ENCODE results near the gene SMARCC2.
A peak's percentile ranks its signal among the peaks of the same experiment; 100 is the strongest.

Gene SMARCC2

DNA sequence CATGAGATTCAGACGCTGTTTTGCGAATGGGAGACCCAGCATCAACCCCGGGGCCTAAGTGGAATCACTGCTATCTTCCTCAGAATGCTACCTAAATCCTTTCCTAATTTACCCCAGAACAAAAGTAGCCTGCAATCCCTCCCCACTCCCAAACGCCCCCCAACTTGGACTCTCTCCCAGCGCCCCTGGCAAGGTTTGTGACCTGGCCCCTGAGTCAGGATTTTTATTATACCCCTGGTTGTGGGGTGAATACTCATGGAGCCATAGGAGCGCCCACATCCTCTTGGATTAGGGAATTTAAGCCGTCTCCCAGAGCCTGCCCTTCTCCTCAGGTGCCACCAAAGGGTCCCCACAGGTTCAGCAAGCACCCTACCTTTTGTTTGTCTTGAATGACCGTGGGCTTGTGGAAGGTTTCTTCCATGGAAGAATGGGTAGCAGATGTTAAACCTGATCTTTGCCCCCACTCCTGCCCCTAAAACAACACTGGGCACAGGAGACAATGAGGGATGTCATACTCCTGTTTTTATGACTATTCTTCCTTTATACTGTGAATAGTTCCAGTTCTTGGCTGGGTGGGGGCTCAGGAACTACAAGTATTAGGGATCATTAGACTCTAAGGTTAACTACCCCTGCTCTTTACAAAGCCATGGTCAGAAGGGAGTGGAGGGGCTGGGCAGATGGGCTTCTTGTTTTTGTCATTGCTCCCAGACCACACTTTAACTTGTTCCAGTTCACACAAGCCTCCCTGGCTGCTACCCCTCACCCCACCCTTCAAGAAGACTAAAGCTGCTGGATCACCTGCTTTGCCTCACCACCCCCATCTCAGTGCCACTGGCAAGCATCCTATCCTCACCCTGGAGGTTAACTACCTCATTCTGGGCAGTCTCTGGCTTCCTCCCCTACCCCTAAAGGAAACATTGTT lies 36.3 kb downstream of the SMARCC2 start:
- ATAC-seq: no peak
- H3K4me3 Mint-ChIP-seq: peak overlapping the region; percentile 87
- H3K36me3 Mint-ChIP-seq: peaks cover 66% of the 10 kb centered on the region
- DNase-seq (ENCODE audit: low spot score in 2 of 2): no peak
- peak overlapping the region; percentile 98 for H3K27ac Mint-ChIP-seq
- H3K4me1 Mint-ChIP-seq: peaks cover 62% of the 10 kb centered on the region
- H3K9me3 Mint-ChIP-seq: no peaks in the 10 kb centered on the region

DNA sequence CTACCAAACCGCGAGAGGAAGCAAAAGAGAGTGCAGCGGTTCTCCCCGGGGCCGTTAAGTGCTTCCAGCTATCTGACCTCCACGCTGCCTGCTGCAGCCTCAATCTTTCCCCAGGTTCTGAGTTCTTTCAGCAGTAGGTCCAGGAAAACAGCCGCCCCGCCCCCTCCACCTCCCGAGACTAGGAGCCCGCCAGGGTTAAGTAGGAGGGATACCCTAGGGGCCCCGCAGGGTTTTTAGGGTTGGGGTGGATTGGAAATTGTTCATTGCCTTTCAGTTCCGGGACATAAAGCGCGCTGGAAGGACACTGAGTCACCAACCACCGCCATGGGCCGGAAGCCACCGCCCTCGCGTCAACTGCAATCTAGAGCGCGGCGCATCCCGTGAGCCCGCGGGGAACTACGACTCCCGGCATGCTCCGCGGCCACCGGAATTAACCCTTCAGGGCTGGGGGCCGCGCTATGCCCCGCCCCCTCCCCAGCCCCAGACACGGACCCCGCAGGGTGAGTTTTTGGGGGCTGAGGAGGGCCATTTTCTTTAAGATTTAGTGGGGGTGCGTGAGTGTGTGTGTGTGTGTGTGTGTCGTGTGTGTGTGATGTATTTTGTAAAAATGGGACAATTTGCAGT lies 37.0 kb downstream of the SMARCC2 start, which contains the start of gene MYL6B:
TSS of gene MYL6B (plus strand) at position 456 of the 624 bp plus-strand sequence. CDS start 1,332 bp downstream, outside the sequence.
- H3K9me3 Mint-ChIP-seq: no peaks in the 10 kb centered on the region
- H3K4me1 Mint-ChIP-seq: peaks cover 54% of the 10 kb centered on the region
- DNase-seq (ENCODE audit: low spot score in 2 of 2): peak; percentile 85 to 96
- peak within 1 kb of the TSS; percentile 98 for H3K27ac Mint-ChIP-seq
- ATAC-seq: peak; percentile 96
- peaks cover 58% of the 10 kb centered on the region for H3K36me3 Mint-ChIP-seq
- H3K4me3 Mint-ChIP-seq: peak within 1 kb of the TSS; percentile 87

GRCh38 chr12:56151672-56152131 lies 37.6 kb downstream of the SMARCC2 start:
- ATAC-seq (peak; percentile 78), DNase-seq (ENCODE audit: low spot score in 2 of 2) (peak; percentile 41 to 82)
- Mint-ChIP-seq H3K4me1 (peaks cover 54% of the 10 kb centered on the region), H3K36me3 (peaks cover 53% of the 10 kb centered on the region), H3K4me3 (peak overlapping the region; percentile 87), H3K27ac (peak overlapping the region; percentile 98), H3K9me3 (no peaks in the 10 kb centered on the region)

DNA sequence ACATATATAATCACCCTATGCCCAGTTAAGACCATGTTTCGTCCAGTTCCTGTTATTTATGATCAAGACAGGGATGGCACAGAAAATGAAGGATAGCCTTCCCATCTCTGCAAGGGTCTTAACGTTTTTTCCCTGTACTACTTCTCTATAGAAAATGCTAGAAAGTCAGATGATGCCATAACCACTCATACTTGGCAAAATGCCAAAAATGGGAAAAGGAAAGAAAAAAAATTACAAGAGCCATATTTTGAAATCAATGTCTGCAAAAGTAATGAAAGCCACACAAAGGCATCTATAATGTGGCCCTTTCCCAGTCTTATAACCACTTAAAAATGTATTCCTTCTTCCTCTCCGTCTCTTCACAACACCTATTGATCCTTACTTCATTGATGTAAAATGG lies 38.7 kb downstream of the SMARCC2 start:
- H3K36me3 Mint-ChIP-seq: peaks cover 50% of the 10 kb centered on the region
- DNase-seq (ENCODE audit: low spot score in 2 of 2) (no peak), ATAC-seq (no peak)
- H3K4me3 Mint-ChIP-seq: peak overlapping the region; percentile 87
- H3K4me1 Mint-ChIP-seq: peaks cover 58% of the 10 kb centered on the region
- no peaks in the 10 kb centered on the region for H3K9me3 Mint-ChIP-seq
- H3K27ac Mint-ChIP-seq: peak overlapping the region; percentile 98

DNA sequence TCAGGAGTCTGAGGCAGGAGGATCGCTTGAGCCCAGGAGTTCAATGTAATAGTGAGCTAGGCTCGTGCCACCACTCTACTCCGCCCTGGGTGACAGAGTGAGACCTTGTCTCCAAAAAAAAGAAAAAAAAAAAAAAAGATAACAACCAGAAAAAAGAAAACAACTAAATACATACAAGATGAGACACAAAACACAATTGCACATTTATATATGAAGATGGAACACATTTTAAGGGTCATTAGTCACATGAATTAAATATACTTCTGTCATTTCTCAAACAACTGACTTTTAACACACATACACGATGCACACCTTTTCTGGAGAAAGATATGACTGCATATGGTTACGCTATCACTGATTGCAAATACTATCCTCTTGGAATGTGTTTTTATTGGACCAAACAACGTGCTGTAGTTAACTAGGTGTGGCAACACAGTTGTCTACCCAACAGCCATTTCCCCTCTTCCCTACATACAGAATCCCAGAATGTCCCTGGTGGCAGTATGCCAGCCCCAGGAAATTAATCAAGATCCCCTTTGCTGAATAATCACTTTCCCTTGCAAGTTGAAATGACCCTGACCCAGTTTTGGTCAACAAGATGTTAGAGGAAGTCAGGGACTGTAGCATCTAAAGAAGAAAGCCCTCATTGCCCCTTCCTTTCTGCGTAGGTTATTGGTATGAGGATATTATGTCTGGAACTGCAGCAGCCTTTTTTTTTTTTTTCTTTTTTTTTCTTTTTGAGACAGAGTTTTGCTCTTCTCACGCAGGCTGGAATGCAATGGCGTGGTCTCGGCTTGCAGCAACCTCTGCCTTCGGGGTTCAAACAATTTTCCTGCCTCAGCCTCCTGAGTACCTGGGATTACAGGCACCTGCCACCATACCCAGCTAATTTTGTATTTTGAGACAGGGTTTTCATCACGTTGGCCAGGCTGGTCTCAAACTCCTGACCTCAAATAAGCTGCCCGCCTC lies 42.5 kb downstream of the SMARCC2 start:
- DNase-seq (ENCODE audit: low spot score in 2 of 2) (no peak), ATAC-seq (no peak)
- peaks cover 66% of the 10 kb centered on the region for H3K36me3 Mint-ChIP-seq
- peaks cover 41% of the 10 kb centered on the region for H3K4me1 Mint-ChIP-seq
- H3K9me3 Mint-ChIP-seq: no peaks in the 10 kb centered on the region
- H3K27ac Mint-ChIP-seq: no peak overlapping the region
- H3K4me3 Mint-ChIP-seq: no peak overlapping the region

DNA sequence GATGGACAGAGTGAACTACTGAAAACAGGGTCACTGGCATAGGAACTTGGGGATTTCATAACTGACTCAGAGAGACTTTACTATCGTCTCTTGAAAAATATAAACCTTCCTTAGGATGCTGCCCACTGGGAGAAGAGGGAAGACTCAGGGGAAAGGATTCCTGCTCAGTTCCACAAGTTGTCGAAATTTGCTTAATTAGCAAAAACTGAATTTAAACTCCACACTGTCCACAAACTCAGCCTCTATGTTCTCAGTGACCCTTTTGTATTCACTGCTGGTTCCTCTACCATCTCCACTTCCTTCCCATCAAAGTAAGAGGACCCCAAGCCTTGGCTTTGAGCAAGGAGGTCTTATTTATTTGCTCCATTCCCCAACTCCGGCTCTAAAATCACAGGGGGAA lies 44.1 kb downstream of the SMARCC2 start:
- H3K9me3 Mint-ChIP-seq: no peaks in the 10 kb centered on the region
- DNase-seq (ENCODE audit: low spot score in 2 of 2) (no peak), ATAC-seq (no peak)
- peaks cover 66% of the 10 kb centered on the region for H3K36me3 Mint-ChIP-seq
- peak overlapping the region; percentile 48 for H3K27ac Mint-ChIP-seq
- no peak overlapping the region for H3K4me3 Mint-ChIP-seq
- peaks cover 33% of the 10 kb centered on the region for H3K4me1 Mint-ChIP-seq

- Mint-ChIP-seq H3K36me3 (peaks cover 74% of the 10 kb centered on the region), H3K4me1 (peaks cover 31% of the 10 kb centered on the region), H3K27ac (peak overlapping the region; percentile 91), H3K4me3 (no peak overlapping the region), H3K9me3 (no peaks in the 10 kb centered on the region)
- DNase-seq (ENCODE audit: low spot score in 2 of 2): no peak
- no peak for ATAC-seq
Measured at GRCh38 chr12:56143870-56144269, 45.4 kb downstream of the SMARCC2 start.

- Mint-ChIP-seq H3K4me3 (no peak overlapping the region), H3K4me1 (peaks cover 37% of the 10 kb centered on the region), H3K27ac (peak overlapping the region; percentile 91), H3K36me3 (peaks cover 81% of the 10 kb centered on the region), H3K9me3 (no peaks in the 10 kb centered on the region)
- ATAC-seq (peak; percentile 68), DNase-seq (ENCODE audit: low spot score in 2 of 2) (no peak)
Measured at GRCh38 chr12:56143217-56143616, 46.1 kb downstream of the SMARCC2 start.

- no peak for DNase-seq (ENCODE audit: low spot score in 2 of 2)
- H3K9me3 Mint-ChIP-seq: no peaks in the 10 kb centered on the region
- ATAC-seq: no peak
- peaks cover 91% of the 10 kb centered on the region for H3K36me3 Mint-ChIP-seq
- peaks cover 44% of the 10 kb centered on the region for H3K4me1 Mint-ChIP-seq
- H3K27ac Mint-ChIP-seq: peak overlapping the region; percentile 91
- no peak overlapping the region for H3K4me3 Mint-ChIP-seq
Measured at GRCh38 chr12:56141946-56142784, 47.1 kb downstream of the SMARCC2 start.

DNA sequence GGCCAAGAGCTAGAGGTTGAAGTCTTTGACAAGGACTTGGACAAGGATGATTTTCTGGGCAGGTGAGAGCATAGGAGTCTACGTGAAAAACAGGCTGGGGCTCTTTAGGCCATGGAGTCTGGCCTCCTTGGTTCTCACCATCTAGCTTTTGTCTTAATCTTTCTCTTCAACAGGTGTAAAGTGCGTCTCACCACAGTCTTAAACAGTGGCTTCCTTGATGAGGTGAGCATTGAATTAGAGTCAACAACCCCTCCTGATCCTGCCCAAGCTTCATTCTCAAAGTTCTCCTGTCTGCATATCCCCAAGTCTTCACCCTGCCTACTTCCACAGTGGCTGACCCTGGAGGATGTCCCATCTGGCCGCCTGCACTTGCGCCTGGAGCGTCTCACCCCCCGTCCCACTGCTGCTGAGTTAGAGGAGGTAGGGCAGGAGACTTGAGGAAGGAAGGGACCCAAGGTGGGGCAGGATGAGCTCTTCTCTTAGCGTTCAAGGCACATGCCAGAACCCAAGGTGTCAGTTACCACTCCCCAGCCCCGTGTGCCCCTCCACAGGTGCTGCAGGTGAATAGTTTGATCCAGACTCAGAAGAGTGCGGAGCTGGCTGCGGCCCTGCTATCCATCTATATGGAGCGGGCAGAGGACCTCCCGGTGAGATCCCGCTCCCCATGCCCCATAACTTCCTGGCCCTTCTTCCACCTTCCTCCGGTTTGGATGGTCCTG lies 51.3 kb downstream of the SMARCC2 start:
- no peak for ATAC-seq

DNA sequence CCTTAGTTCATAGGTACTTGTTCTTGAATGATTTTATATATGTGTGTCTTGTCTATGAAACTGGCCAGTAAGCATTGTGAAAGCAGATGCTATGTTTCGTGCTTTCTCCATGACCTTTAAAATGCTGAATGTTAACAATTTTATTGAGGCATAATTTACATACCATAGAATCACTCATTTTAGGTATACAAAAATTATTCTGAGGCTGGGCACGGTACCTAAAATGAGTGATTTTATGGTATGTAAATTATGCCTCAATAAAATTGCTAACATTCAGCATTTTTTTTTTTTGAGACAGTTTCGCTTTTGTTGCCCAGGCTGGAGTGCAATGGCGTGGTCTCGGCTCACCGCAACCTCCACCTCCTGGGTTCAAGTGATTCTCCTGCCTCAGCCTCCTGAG lies 54.4 kb downstream of the SMARCC2 start:
- H3K4me1 Mint-ChIP-seq: peaks cover 46% of the 10 kb centered on the region
- ATAC-seq: no peak
- H3K27ac Mint-ChIP-seq: peak overlapping the region; percentile 97
- no peak for DNase-seq (ENCODE audit: low spot score in 2 of 2)
- H3K4me3 Mint-ChIP-seq: no peak overlapping the region
- peaks cover 100% of the 10 kb centered on the region for H3K36me3 Mint-ChIP-seq
- no peaks in the 10 kb centered on the region for H3K9me3 Mint-ChIP-seq

More for the DNA sequence above, 51.3 kb downstream of the SMARCC2 start:
- Mint-ChIP-seq H3K36me3 (peaks cover 100% of the 10 kb centered on the region), H3K27ac (peak overlapping the region; percentile 74), H3K4me3 (no peak overlapping the region), H3K4me1 (peaks cover 38% of the 10 kb centered on the region), H3K9me3 (no peaks in the 10 kb centered on the region)
- DNase-seq (ENCODE audit: low spot score in 2 of 2): no peak

DNA sequence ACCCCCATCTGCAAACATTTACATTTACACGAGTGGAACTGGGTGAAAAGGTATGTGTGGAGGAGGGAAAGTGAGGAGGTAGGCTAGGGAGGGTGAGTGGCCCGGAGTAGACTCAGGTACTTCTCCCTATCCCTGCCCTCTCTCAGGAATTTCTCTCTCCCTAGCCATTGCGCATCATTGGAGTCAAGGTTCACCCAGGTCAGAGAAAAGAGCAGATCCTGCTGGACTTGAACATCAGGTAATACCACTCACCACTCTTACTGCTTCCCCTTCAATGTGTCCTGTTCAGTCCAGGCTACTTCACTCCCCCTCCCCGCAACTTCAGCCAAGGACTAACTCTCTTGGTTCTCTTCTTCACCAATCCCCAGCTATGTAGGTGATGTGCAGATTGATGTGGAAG lies 58.4 kb downstream of the SMARCC2 start:
- DNase-seq (ENCODE audit: low spot score in 2 of 2) (no peak), ATAC-seq (no peak)
- Mint-ChIP-seq H3K27ac (peak overlapping the region; percentile 97), H3K4me1 (peaks cover 59% of the 10 kb centered on the region), H3K4me3 (peak overlapping the region; percentile 100), H3K9me3 (no peaks in the 10 kb centered on the region), H3K36me3 (peaks cover 88% of the 10 kb centered on the region)

DNA sequence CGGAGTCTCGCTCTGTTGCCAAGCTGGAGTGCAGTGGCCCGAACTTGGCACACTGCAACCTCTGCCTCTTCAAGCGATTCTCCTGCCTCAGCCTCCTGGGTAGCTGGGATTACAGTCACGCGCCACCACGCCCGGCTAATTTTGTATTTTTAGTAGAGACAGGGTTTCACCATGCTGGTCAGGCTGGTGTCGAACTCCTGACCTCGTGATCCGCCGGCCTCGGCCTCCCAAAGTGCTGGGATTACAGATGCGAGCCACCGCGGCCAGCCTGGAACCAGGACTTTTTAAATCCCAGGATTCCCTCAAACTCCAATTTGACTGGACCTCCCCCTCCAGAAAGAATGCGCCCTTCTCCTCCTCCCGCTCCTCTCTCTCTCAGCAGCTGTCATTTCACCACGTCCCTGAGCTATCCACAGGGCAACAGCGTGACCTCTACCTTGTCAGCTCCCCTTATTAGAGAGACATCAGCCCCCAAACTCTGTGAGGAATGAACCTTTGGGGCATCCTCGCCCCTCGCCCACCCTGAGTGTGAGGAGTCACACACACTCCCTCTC lies 59.3 kb downstream of the SMARCC2 start:
- Mint-ChIP-seq H3K4me3 (peak overlapping the region; percentile 100), H3K27ac (peak overlapping the region; percentile 97), H3K4me1 (peaks cover 60% of the 10 kb centered on the region), H3K9me3 (no peaks in the 10 kb centered on the region), H3K36me3 (peaks cover 81% of the 10 kb centered on the region)
- DNase-seq (ENCODE audit: low spot score in 2 of 2) (no peak), ATAC-seq (no peak)

Data from stimulated activated effector memory CD8-positive, alpha-beta T cell treated with anti-CD3 and anti-CD28 coated beads, Interleukin-12 subunit alpha, Interleukin-12 subunit beta, amount 100 ng/mL, for 72 hours (primary cell).